NK-92 (cell line): Measurements from ENCODE around the gene CDYL2.
"Not testable (repeated sequence)": the region's sequence is repeated elsewhere in the genome, so short reads cannot be mapped to it uniquely, and the experiment has no call there.

Experiments
- DNase-seq: peaks from one replicate; lab custom pipeline; 2025; ENCODE audit not compliant: unreplicated experiment; lab: John Stamatoyannopoulos, UW

Gene CDYL2

DNA sequence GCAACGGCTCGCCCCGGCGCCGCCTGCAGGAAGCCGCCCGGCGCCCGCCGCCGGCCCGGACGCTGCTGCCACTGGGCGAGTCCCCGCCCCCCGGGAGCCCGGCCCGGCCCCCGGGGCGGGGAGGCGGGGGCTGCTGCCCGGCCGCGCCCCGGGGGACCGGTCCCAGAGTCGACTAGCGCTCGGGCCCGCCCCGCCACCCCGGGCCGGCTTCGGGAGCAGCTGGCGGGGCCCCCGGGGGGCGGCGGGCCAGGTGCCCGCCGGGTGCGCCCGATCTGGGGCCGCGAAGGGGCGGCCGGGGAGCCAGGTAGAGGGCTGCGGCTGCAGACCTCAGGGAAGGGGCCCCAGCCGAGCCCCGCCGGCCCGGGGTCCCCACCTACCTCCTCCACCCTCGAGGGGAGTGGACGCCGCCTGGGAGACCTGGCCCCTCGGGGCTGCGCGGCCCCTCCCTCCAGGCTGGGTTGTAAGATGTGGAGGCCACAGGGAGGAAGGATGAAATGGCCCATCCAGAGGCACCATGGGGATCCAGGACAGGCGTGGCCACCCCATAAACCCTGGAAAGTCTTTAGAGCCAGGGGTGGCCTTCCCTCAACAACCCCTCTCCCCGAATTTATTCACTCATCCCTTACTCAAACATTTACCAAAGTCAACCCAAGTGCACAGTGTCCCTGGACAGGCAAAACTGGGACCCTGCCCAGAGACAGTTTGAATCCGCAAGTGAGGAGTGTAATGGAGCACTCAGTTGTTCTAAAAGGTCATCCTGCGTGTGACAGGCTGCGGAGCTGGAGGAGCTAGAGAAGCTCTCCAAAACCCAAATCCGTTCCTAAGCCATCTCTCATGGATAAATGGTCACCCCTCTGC lies at the start of gene CDYL2:
Gene CDYL2, minus strand, starts transcription at position 73 of the 858 bp plus-strand sequence. CDS start 425 bp downstream, outside the sequence.
- no peak for DNase-seq

- no peak for DNase-seq
Observed at GRCh38 chr16:80852261-80852872, 48.0 kb upstream of the CDYL2 start.

DNA sequence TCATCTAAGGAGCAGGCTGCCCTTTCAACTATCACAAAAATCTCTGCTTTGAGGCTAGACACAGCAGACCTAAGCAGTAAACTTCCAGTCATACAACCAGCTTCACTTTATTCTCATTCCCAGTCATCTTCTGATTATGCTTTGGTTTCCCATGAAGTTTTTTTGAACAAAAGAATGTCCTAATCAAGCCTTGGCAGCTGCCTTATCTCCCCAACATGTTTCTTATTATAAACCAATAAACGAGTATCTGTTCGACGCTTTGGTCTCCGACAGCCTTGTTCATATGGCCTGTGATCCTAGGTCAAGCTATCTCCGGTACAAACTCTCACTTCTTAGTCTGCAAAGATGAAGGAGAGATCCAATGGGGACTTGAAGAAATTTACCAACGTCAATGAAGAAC lies 47.4 kb upstream of the CDYL2 start:
- DNase-seq = no peak

- DNase-seq = no peak
Observed at GRCh38 chr16:80850757-80851156, 46.4 kb upstream of the CDYL2 start.

- DNase-seq = no peak
Observed at GRCh38 chr16:80848862-80849261, 44.5 kb upstream of the CDYL2 start.

DNA sequence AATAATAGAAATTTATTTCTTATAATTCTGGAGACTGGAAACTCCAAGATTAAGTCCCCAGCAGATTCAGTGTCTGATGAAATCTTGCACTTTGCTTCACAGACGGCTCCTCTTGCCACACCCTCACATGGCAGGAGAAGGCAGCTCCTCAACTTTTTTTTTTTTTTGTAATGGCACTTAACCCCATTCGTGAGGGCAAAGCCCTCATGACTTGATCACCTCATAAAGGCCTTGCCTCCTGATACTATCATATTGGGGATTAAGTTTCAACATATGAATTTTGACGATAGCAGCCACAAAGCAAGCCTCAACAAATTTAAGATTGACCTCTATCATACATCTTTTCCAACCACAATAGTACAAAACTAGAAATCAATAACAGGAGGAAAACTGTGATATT lies 42.3 kb upstream of the CDYL2 start:
- DNase-seq = no peak

DNA sequence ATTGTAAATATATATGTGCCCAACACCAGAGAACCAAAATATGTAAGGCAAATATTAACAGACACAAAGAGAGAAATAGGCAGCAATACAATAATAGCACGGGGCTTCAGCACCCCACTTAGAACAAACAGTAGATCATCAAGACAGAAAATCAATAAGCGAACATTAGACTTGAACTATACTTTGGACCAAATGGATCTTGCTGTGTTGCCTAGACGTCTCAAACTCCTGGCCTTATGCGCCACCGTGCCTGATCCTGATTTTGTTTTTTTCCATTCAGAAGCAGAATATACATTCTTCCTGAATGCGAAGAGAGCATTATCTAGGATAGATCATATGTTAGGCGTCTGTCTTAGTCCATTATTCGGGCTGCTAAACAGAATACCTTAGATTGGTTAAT lies 41.9 kb upstream of the CDYL2 start:
- DNase-seq = no peak

- DNase-seq = no peak
Observed at GRCh38 chr16:80844395-80844794, 40.0 kb upstream of the CDYL2 start.

GRCh38 chr16:80841231-80841630 lies 36.8 kb upstream of the CDYL2 start:
- no peak for DNase-seq

- DNase-seq = no peak
Observed at GRCh38 chr16:80837533-80838147, 33.2 kb upstream of the CDYL2 start.

GRCh38 chr16:80836846-80837245 lies 32.4 kb upstream of the CDYL2 start:
- no peak for DNase-seq

- no peak for DNase-seq
Observed at GRCh38 chr16:80836202-80836601, 31.8 kb upstream of the CDYL2 start.

DNA sequence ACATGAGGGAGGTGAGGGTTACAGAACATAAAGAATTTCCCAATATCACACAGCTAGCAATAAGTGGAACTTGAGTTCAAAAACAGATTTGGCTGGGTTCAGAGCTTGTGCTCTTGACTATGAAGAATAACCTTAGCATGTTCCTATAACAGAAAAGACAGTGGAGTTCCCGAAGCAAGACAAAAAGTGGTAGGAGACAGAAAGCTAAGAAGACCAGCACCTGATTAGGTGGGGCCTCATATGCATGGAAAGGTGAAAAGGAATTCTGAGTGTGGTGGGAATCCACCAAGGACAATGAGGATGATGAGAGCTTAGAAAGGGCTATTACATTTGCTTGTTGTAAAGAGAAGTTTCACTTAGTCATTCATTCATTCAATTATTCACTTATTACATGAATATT lies 26.6 kb upstream of the CDYL2 start:
- DNase-seq = no peak

DNA sequence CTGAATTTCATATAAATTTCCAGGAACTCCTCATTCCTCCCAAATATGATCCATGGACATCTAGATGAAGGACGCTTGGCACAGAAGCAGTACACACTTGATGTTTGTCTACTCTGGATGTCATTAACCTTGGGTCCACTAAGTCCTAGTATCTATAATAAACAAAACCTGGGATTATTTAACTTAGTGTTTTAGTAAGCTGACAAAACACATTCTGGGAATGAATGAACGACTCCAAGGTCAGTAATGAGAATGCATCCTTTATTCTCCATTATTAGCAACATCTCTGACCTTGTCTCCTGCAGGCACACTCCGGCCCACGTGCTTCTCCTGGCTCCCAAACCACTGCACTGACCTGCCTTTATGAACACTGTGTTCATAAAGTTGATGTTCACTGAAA lies 24.1 kb upstream of the CDYL2 start:
- no peak for DNase-seq

GRCh38 chr16:80827007-80827406 lies 22.6 kb upstream of the CDYL2 start:
- no peak for DNase-seq

DNA sequence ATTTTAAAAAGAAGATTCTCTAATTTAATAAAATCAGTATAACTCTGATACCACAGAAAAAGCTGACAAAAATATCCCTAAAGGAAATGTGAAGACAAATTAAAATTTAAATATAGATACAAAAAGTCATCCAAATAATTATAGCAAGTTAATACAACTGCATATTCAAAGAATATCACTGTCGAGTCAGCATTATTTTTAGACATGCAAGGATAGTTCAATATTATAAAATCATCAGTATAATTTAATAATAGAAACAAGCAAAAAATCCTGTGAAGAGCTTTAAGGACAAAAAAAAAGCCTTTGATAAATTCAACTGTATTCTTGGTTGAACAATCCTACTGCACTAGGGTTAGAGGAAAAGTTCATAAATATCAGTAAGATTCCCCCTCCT lies 21.0 kb upstream of the CDYL2 start:
- no peak for DNase-seq

- DNase-seq = no peak
Observed at GRCh38 chr16:80824623-80825364, 20.4 kb upstream of the CDYL2 start.

DNA sequence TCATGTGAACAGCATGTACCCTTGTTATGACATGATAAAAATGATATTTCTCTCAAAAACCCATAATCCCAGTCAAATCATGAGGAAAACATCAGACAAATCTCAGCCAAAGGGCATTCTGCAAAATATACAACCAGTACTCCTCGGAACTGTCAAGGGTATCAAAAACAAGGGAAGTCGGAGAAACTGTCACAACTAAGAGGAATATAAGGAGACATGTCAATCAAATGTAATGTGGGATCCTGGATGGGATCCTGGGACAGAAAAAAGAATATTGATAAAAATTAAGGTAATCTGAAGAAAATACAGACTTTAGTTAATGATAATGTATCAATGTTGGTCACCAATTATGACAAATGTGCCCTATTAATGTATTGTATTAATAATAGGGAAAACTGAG lies 15.6 kb upstream of the CDYL2 start:
- no peak for DNase-seq

- DNase-seq = no peak
Observed at GRCh38 chr16:80816356-80816755, 12.0 kb upstream of the CDYL2 start.

DNA sequence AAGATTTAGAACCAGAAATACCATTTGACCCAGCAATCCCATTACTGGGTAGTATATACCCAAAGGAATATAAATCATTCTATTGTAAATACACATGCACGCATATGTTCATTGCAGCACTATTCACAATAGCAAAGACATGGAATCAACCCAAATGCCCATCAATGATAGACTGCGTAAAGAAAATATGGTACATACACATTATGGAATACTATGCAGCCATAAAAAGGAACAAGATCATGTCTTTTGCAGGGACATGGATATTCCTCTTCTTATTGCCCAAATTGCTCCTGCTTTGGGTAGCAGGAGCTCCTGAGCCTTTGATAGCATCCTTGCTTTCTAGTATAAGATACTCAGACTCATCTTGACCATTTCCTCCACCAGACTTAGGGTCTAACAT lies 10.9 kb upstream of the CDYL2 start:
- not testable (repeated sequence) for DNase-seq

DNA sequence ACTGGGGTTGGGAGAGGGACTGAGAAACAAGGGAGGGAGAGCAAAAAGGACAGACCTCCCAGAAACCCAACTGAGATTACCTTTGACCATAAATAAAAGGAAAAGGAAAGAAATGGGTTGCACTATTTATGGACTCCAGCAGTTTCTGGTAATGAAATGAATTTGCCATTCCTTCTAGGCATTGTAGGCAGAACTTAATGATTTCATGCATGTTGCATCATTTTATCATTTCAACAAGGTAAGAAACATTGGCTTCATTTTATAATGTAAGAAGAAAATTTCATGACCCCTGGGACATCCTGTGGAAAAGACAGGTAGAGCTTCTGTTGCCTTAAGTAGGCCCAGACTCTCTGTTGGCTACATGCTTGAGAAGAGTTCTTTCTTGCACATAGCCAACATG lies 8.2 kb upstream of the CDYL2 start:
- DNase-seq = no peak

GRCh38 chr16:80809366-80809765 lies 5.0 kb upstream of the CDYL2 start:
- no peak for DNase-seq
